WI38 (cell line): ENCODE results near the gene ANKH.

Experiments used
- H3K4me3 ChIP-seq: 2 replicates; pipeline ENCODE4 v1.5.1; 2011; ENCODE audit warnings: low read depth, mild to moderate bottlenecking, control low read depth, low read length
- CTCF ChIP-seq: IDR thresholded peaks from 2 replicates; pipeline ENCODE4 v1.5.1; 2012; ENCODE audit warnings: low read depth, mild to moderate bottlenecking, control low read depth, low read length

The ANKH gene

GRCh38 chr5:14716755-14717752 lies 154.5 kb downstream of the ANKH start:
- no peak overlapping the region for H3K4me3 ChIP-seq
- no peak for TF ChIP-seq CTCF

DNA sequence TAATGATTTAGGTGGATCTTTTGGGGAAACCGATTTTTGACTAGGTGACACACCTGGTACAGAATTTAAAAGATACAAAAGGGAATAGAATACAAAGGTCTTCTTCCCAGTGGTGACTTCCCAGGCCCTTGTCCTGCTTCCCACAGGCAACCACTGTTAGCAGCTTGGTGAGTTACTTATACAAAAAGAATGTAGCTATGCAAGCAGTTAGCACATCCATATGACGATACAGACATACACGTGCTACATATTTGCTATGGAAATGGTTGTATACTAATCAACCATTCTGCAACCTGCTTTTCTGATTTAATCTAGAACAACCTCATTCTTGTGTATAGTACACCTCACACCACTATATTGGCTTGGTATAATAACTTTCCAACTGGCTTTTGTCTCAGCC lies 156.1 kb downstream of the ANKH start:
- H3K4me3 ChIP-seq, result no peak overlapping the region
- no peak for TF ChIP-seq CTCF

DNA sequence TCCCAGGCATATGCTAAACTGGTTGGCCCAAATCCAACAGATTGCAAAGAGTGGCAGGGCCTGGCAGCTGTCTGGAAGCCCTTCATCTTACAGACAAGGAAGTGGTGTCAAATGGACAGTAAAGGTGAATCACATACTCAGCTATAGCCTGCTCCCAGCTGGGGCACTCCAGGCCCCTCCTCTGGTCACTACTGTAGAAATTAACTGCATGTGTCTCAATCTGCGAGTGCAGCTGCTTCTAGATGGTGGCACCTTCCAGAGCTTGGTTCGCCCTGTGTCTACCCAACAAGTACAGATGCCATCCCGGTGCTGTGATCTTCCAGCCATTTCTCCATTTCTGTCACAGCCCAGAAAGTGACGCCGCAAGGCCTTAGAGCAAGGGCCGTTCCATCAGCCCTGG lies 156.9 kb downstream of the ANKH start:
- no peak overlapping the region for H3K4me3 ChIP-seq
- TF ChIP-seq CTCF, result no peak

DNA sequence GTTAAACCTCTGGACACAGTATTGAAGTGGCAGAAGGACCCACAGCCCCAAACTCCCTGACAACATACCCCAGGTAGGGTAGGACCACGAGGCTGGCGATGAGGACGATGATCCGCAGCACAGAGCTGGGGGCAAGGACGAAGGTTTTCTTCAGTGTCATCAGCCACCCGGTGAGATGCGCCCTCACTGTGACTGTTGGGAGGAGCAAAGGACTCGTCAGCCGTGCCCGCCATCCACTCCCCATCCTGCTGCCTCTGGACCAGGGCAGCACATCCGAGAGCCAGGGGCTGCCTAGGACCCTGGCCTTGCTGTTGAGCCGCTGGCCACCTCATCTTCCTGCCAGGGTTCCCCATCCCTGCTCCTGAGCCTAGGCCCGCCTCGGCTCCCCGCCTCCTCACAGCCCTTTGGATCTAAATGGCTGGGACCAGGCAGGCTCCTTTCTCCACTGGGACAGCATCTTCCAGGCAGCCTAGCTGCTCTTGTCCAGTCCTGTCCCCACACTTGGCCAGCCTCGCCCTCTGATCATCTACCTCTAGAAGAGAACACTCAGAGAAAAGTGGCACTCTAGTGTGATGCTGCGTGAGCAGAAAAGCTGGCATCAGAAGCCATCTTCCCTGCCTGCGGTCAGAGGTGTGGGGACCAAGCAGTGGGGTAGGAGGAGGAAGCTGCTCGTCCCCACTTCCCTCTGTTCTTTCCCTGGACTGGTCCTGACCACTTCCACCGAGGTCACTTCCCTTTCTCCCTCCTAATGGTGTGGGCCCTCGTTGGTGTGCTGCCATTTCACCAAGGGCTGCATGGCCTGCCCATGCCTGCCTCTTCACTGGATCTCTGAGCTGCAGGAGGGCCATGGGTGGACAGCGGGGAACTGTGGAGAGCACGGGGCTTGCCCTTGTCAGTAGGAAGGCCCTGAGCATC lies 157.8 kb downstream of the ANKH start:
- no peak overlapping the region for H3K4me3 ChIP-seq
- TF ChIP-seq CTCF, result no peak

DNA sequence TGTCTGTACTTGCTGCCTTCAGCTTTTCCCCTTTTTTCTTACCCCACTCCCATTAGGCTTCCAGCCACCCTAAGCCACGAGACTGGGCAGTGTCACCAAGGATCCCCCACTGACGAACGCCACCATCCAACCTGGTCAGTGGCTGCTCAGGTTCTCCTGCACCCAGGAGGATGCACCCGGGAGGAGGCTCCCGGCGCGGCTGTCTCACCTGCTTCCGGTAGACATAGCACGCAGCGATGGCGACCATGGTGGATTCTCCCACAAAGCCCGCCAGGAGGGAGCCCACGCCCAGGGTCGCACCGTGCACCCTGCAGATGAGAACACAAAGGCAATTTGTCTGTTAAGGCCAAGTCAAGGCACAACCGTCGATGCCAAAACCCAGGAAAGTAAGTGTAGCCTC lies 158.9 kb downstream of the ANKH start:
- H3K4me3 ChIP-seq, result no peak overlapping the region
- TF ChIP-seq CTCF, result no peak

DNA sequence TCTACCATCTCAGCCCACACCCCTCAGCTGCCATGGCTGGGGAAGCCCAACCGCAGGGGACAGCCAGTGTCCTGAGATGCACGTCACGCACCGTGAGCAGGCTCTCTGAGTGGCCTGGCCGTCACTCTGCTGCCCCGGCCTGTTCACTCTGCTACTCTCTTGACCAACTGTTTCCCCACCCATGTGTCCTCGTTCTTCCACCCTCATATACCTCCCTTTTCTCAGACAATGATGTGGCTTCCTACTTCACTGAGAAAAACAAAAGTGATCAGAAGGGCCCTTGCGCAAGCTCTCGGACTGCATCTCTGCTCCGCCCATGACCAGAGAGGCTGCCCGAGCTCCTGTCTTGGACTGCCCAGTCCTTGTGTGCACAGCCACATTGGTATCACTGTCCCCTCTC lies 159.4 kb downstream of the ANKH start:
- no peak for TF ChIP-seq CTCF
- no peak overlapping the region for H3K4me3 ChIP-seq
